ENCODE measurements around the gene DOCK8.

DOCK8 gene

GRCh38 chr9:362561-363273, 148.1 kb downstream of the DOCK8 start:
- H3K27me3 ChIP-seq (ENCODE audit: insufficient read depth, low read length): peaks cover 16% of the 10 kb centered on the region; the same call in 1 of the 2 replicates
- H2AFZ ChIP-seq (ENCODE audit: low read length, unreplicated experiment): no peak overlapping the region
- no peak overlapping the region for H3K4me3 ChIP-seq (ENCODE audit: low read depth, low read length)
- no peaks in the 10 kb centered on the region for H3K36me3 ChIP-seq (ENCODE audit: insufficient read depth, low read length)
- no peaks in the 10 kb centered on the region for H3K4me1 ChIP-seq (ENCODE audit: control insufficient read depth, insufficient read depth, low read length, unreplicated experiment)
- no peaks in the 10 kb centered on the region for H3K79me2 ChIP-seq (ENCODE audit: control insufficient read depth, insufficient read depth, low read length, unreplicated experiment)
- H3K27ac ChIP-seq (ENCODE audit: low read depth, low read length): no peak overlapping the region

GRCh38 chr9:363274-363612, 148.6 kb downstream of the DOCK8 start:
- H3K27ac ChIP-seq (ENCODE audit: low read depth, low read length): no peak overlapping the region
- no peak overlapping the region for H3K4me3 ChIP-seq (ENCODE audit: low read depth, low read length)
- no peak overlapping the region for H2AFZ ChIP-seq (ENCODE audit: low read length, unreplicated experiment)
- no peaks in the 10 kb centered on the region for H3K79me2 ChIP-seq (ENCODE audit: control insufficient read depth, insufficient read depth, low read length, unreplicated experiment)
- H3K4me1 ChIP-seq (ENCODE audit: control insufficient read depth, insufficient read depth, low read length, unreplicated experiment): no peaks in the 10 kb centered on the region
- H3K27me3 ChIP-seq (ENCODE audit: insufficient read depth, low read length): peaks cover 16% of the 10 kb centered on the region; the same call in 1 of the 2 replicates
- H3K36me3 ChIP-seq (ENCODE audit: insufficient read depth, low read length): no peaks in the 10 kb centered on the region

- no peaks in the 10 kb centered on the region for H3K36me3 ChIP-seq (ENCODE audit: insufficient read depth, low read length)
- no peak overlapping the region for H3K4me3 ChIP-seq (ENCODE audit: low read depth, low read length)
- no peak overlapping the region for H3K27ac ChIP-seq (ENCODE audit: low read depth, low read length)
- no peaks in the 10 kb centered on the region for H3K4me1 ChIP-seq (ENCODE audit: control insufficient read depth, insufficient read depth, low read length, unreplicated experiment)
- H3K27me3 ChIP-seq (ENCODE audit: insufficient read depth, low read length): 0 out of 2 replicates have a peak, but pooled peaks cover 16% of the 10 kb centered on the region
- no peak overlapping the region for H2AFZ ChIP-seq (ENCODE audit: low read length, unreplicated experiment)
- no peaks in the 10 kb centered on the region for H3K79me2 ChIP-seq (ENCODE audit: control insufficient read depth, insufficient read depth, low read length, unreplicated experiment)
These were observed 150.8 kb downstream of the DOCK8 start for GRCh38 chr9:365436-365835.

GRCh38 chr9:366620-367019, 152.0 kb downstream of the DOCK8 start:
- H3K79me2 ChIP-seq (ENCODE audit: control insufficient read depth, insufficient read depth, low read length, unreplicated experiment): no peaks in the 10 kb centered on the region
- 0 out of 2 replicates have a peak, but pooled peaks cover 16% of the 10 kb centered on the region for H3K27me3 ChIP-seq (ENCODE audit: insufficient read depth, low read length)
- no peaks in the 10 kb centered on the region for H3K4me1 ChIP-seq (ENCODE audit: control insufficient read depth, insufficient read depth, low read length, unreplicated experiment)
- H3K4me3 ChIP-seq (ENCODE audit: low read depth, low read length): no peak overlapping the region
- H2AFZ ChIP-seq (ENCODE audit: low read length, unreplicated experiment): no peak overlapping the region
- no peaks in the 10 kb centered on the region for H3K36me3 ChIP-seq (ENCODE audit: insufficient read depth, low read length)
- H3K27ac ChIP-seq (ENCODE audit: low read depth, low read length): no peak overlapping the region

- H3K79me2 ChIP-seq (ENCODE audit: control insufficient read depth, insufficient read depth, low read length, unreplicated experiment): no peaks in the 10 kb centered on the region
- no peak overlapping the region for H3K27ac ChIP-seq (ENCODE audit: low read depth, low read length)
These were observed 155.4 kb downstream of the DOCK8 start for GRCh38 chr9:370086-370485.

GRCh38 chr9:371349-371748, 156.7 kb downstream of the DOCK8 start:
- Histone ChIP-seq H3K79me2 (ENCODE audit: control insufficient read depth, insufficient read depth, low read length, unreplicated experiment) (no peaks in the 10 kb centered on the region), H3K4me3 (ENCODE audit: low read depth, low read length) (no peak overlapping the region), H3K27ac (ENCODE audit: low read depth, low read length) (no peak overlapping the region), H3K36me3 (ENCODE audit: insufficient read depth, low read length) (no peaks in the 10 kb centered on the region), H3K27me3 (ENCODE audit: insufficient read depth, low read length) (peaks cover 3% of the 10 kb centered on the region), H2AFZ (ENCODE audit: low read length, unreplicated experiment) (no peak overlapping the region), H3K4me1 (ENCODE audit: control insufficient read depth, insufficient read depth, low read length, unreplicated experiment) (no peaks in the 10 kb centered on the region)

More at GRCh38 chr9:370086-370485, 155.4 kb downstream of the DOCK8 start:
- H3K4me1 ChIP-seq (ENCODE audit: control insufficient read depth, insufficient read depth, low read length, unreplicated experiment): no peaks in the 10 kb centered on the region
- no peak overlapping the region for H3K4me3 ChIP-seq (ENCODE audit: low read depth, low read length)
- peaks cover 3% of the 10 kb centered on the region; the same call in 1 of the 2 replicates for H3K27me3 ChIP-seq (ENCODE audit: insufficient read depth, low read length)
- no peak overlapping the region for H2AFZ ChIP-seq (ENCODE audit: low read length, unreplicated experiment)
- no peaks in the 10 kb centered on the region for H3K36me3 ChIP-seq (ENCODE audit: insufficient read depth, low read length)

- no peaks in the 10 kb centered on the region for H3K4me1 ChIP-seq (ENCODE audit: control insufficient read depth, insufficient read depth, low read length, unreplicated experiment)
These were observed 157.5 kb downstream of the DOCK8 start for GRCh38 chr9:372128-372527.

GRCh38 chr9:373759-374206, 159.1 kb downstream of the DOCK8 start:
- no peaks in the 10 kb centered on the region for H3K79me2 ChIP-seq (ENCODE audit: control insufficient read depth, insufficient read depth, low read length, unreplicated experiment)
- peaks cover 24% of the 10 kb centered on the region for H3K27me3 ChIP-seq (ENCODE audit: insufficient read depth, low read length)
- no peak overlapping the region for H3K27ac ChIP-seq (ENCODE audit: low read depth, low read length)
- no peak overlapping the region for H3K4me3 ChIP-seq (ENCODE audit: low read depth, low read length)
- H3K4me1 ChIP-seq (ENCODE audit: control insufficient read depth, insufficient read depth, low read length, unreplicated experiment): no peaks in the 10 kb centered on the region
- no peaks in the 10 kb centered on the region for H3K36me3 ChIP-seq (ENCODE audit: insufficient read depth, low read length)
- no peak overlapping the region for H2AFZ ChIP-seq (ENCODE audit: low read length, unreplicated experiment)

More at GRCh38 chr9:372128-372527, 157.5 kb downstream of the DOCK8 start:
- Histone ChIP-seq H3K4me3 (ENCODE audit: low read depth, low read length) (no peak overlapping the region), H3K27ac (ENCODE audit: low read depth, low read length) (no peak overlapping the region), H3K36me3 (ENCODE audit: insufficient read depth, low read length) (no peaks in the 10 kb centered on the region), H3K79me2 (ENCODE audit: control insufficient read depth, insufficient read depth, low read length, unreplicated experiment) (no peaks in the 10 kb centered on the region), H2AFZ (ENCODE audit: low read length, unreplicated experiment) (no peak overlapping the region), H3K27me3 (ENCODE audit: insufficient read depth, low read length) (peaks cover 11% of the 10 kb centered on the region)

- Histone ChIP-seq H3K36me3 (ENCODE audit: insufficient read depth, low read length) (no peaks in the 10 kb centered on the region), H3K27me3 (ENCODE audit: insufficient read depth, low read length) (peaks cover 30% of the 10 kb centered on the region), H3K27ac (ENCODE audit: low read depth, low read length) (no peak overlapping the region), H3K79me2 (ENCODE audit: control insufficient read depth, insufficient read depth, low read length, unreplicated experiment) (no peaks in the 10 kb centered on the region), H2AFZ (ENCODE audit: low read length, unreplicated experiment) (no peak overlapping the region), H3K4me1 (ENCODE audit: control insufficient read depth, insufficient read depth, low read length, unreplicated experiment) (no peaks in the 10 kb centered on the region), H3K4me3 (ENCODE audit: low read depth, low read length) (no peak overlapping the region)
These were observed 160.1 kb downstream of the DOCK8 start for GRCh38 chr9:374736-375135.

- Histone ChIP-seq H3K27me3 (ENCODE audit: insufficient read depth, low read length) (peaks cover 30% of the 10 kb centered on the region), H3K36me3 (ENCODE audit: insufficient read depth, low read length) (no peaks in the 10 kb centered on the region), H3K4me3 (ENCODE audit: low read depth, low read length) (no peak overlapping the region), H3K27ac (ENCODE audit: low read depth, low read length) (no peak overlapping the region), H2AFZ (ENCODE audit: low read length, unreplicated experiment) (no peak overlapping the region), H3K79me2 (ENCODE audit: control insufficient read depth, insufficient read depth, low read length, unreplicated experiment) (no peaks in the 10 kb centered on the region), H3K4me1 (ENCODE audit: control insufficient read depth, insufficient read depth, low read length, unreplicated experiment) (no peaks in the 10 kb centered on the region)
These were observed 161.4 kb downstream of the DOCK8 start for GRCh38 chr9:376115-376514.

- no peaks in the 10 kb centered on the region for H3K36me3 ChIP-seq (ENCODE audit: insufficient read depth, low read length)
- H3K4me3 ChIP-seq (ENCODE audit: low read depth, low read length): no peak overlapping the region
- H3K79me2 ChIP-seq (ENCODE audit: control insufficient read depth, insufficient read depth, low read length, unreplicated experiment): no peaks in the 10 kb centered on the region
- no peak overlapping the region for H3K27ac ChIP-seq (ENCODE audit: low read depth, low read length)
- H2AFZ ChIP-seq (ENCODE audit: low read length, unreplicated experiment): no peak overlapping the region
- peaks cover 27% of the 10 kb centered on the region for H3K27me3 ChIP-seq (ENCODE audit: insufficient read depth, low read length)
- no peaks in the 10 kb centered on the region for H3K4me1 ChIP-seq (ENCODE audit: control insufficient read depth, insufficient read depth, low read length, unreplicated experiment)
These were observed 163.6 kb downstream of the DOCK8 start for GRCh38 chr9:378263-378662.

All from ACC112 (cell line).